Stimulated activated CD4-positive, alpha-beta T cell treated with anti-CD3 and anti-CD28 coated beads, Interleukin-2, amount 100 ng/mL, for 48 hours (primary cell): ENCODE data around the gene XIST.
"Not testable (repeated sequence)": the region's sequence is repeated elsewhere in the genome, so short reads cannot be mapped to it uniquely, and the experiment has no call there.

ENCODE experiments used
- DNase-seq, 2 donors: peaks; one replicate each; pipeline ENCODE4 v3.0.0-alpha.2; 2020

The XIST gene

GRCh38 chrX:73792511-73792910 is 60.0 kb downstream of the XIST start:
- not testable (repeated sequence) for DNase-seq

GRCh38 chrX:73785493-73785892 is 67.0 kb downstream of the XIST start:
- DNase-seq: no peak
